Activated CD4-positive, alpha-beta T cell treated with anti-CD3 and anti-CD28 coated beads, Interleukin-2, amount 10 ng/mL, durations not matched to agents 24 days and 14 days (primary cell): ENCODE results near the gene DNMBP. TPM values are rescaled to one million over a fixed set of nuclear protein-coding genes. Genes with fewer than 3 reads are reported as not detected.

ENCODE experiments used
- DNase-seq: peaks from one replicate; pipeline ENCODE4 v3.0.0; 2022
- H3K27ac Mint-ChIP-seq: one replicate; pipeline ENCODE4 v1.8.0; 2022; ENCODE audit warnings: mild to moderate bottlenecking, mixed read lengths
- H3K27me3 Mint-ChIP-seq: one replicate; pipeline ENCODE4 v1.8.0; 2022; ENCODE audit warnings: mixed read lengths
- H3K36me3 Mint-ChIP-seq: one replicate; pipeline ENCODE4 v1.8.0; 2022; ENCODE audit warnings: low read depth, mild to moderate bottlenecking, mixed read lengths
- H3K4me1 Mint-ChIP-seq: one replicate; pipeline ENCODE4 v1.8.0; 2021; ENCODE audit warnings: mixed read lengths
- H3K4me3 Mint-ChIP-seq: one replicate; pipeline ENCODE4 v1.8.0; 2022; ENCODE audit warnings: mild to moderate bottlenecking, moderate library complexity, mixed read lengths
- H3K9me3 Mint-ChIP-seq: one replicate; pipeline ENCODE4 v1.8.0; 2021; ENCODE audit warnings: mixed read lengths
- intact Hi-C: fragments of 100-400 bp; cut with micrococcal nuclease; formaldehyde crosslinking; loops from one replicate; pipeline ENCODE4 v1.15.1; 2023
- total RNA-seq: library from RNA; stranded (reverse); gene quantifications from 2 replicates; pipeline ENCODE4 v1.2.3, GENCODE V29; 2022

Gene DNMBP
- total RNA-seq, 1 donor from 2014 or later = 1.3 TPM

- Mint-ChIP-seq H3K27me3 (peaks cover 12% of the 10 kb centered on the region), H3K36me3 (no peaks in the 10 kb centered on the region), H3K27ac (no peak overlapping the region), H3K4me3 (no peak overlapping the region), H3K4me1 (no peaks in the 10 kb centered on the region), H3K9me3 (no peaks in the 10 kb centered on the region)
- intact Hi-C loops = no loop called here
- DNase-seq = no peak
Measured at GRCh38 chr10:99855479-99856071, 154.2 kb downstream of the DNMBP start.

- intact Hi-C loops = no loop called here
- Mint-ChIP-seq H3K4me1 (no peaks in the 10 kb centered on the region), H3K27ac (no peak overlapping the region), H3K4me3 (no peak overlapping the region), H3K36me3 (no peaks in the 10 kb centered on the region), H3K27me3 (peaks cover 9% of the 10 kb centered on the region), H3K9me3 (no peaks in the 10 kb centered on the region)
- DNase-seq = no peak
Measured at GRCh38 chr10:99854860-99855259, 154.9 kb downstream of the DNMBP start.

- intact Hi-C loops = no loop called here
- no peak overlapping the region for H3K27ac Mint-ChIP-seq
- no peaks in the 10 kb centered on the region for H3K36me3 Mint-ChIP-seq
- no peaks in the 10 kb centered on the region for H3K9me3 Mint-ChIP-seq
- H3K27me3 Mint-ChIP-seq = peaks cover 6% of the 10 kb centered on the region
- DNase-seq = no peak
- no peak overlapping the region for H3K4me3 Mint-ChIP-seq
- no peaks in the 10 kb centered on the region for H3K4me1 Mint-ChIP-seq
Measured at GRCh38 chr10:99853655-99854054, 156.1 kb downstream of the DNMBP start.

GRCh38 chr10:99852481-99853213, 157.1 kb downstream of the DNMBP start:
- no peaks in the 10 kb centered on the region for H3K36me3 Mint-ChIP-seq
- peaks cover 5% of the 10 kb centered on the region for H3K27me3 Mint-ChIP-seq
- no peak overlapping the region for H3K27ac Mint-ChIP-seq
- no peaks in the 10 kb centered on the region for H3K4me1 Mint-ChIP-seq
- no peak overlapping the region for H3K4me3 Mint-ChIP-seq
- DNase-seq = no peak
- intact Hi-C loops = no loop called here
- H3K9me3 Mint-ChIP-seq = no peaks in the 10 kb centered on the region

GRCh38 chr10:99851825-99852224, 157.9 kb downstream of the DNMBP start:
- H3K27ac Mint-ChIP-seq = no peak overlapping the region
- peaks cover 4% of the 10 kb centered on the region for H3K27me3 Mint-ChIP-seq
- no peaks in the 10 kb centered on the region for H3K4me1 Mint-ChIP-seq
- no peak overlapping the region for H3K4me3 Mint-ChIP-seq
- intact Hi-C loops = no loop called here
- no peak for DNase-seq
- no peaks in the 10 kb centered on the region for H3K9me3 Mint-ChIP-seq
- no peaks in the 10 kb centered on the region for H3K36me3 Mint-ChIP-seq

GRCh38 chr10:99850767-99851340, 158.9 kb downstream of the DNMBP start:
- Mint-ChIP-seq H3K4me3 (no peak overlapping the region), H3K36me3 (no peaks in the 10 kb centered on the region), H3K27ac (no peak overlapping the region), H3K27me3 (peaks cover 4% of the 10 kb centered on the region), H3K4me1 (peaks cover 4% of the 10 kb centered on the region), H3K9me3 (no peaks in the 10 kb centered on the region)
- no peak for DNase-seq
- intact Hi-C loops = no loop called here

GRCh38 chr10:99850021-99850766, 159.6 kb downstream of the DNMBP start:
- H3K4me1 Mint-ChIP-seq = peaks cover 4% of the 10 kb centered on the region
- intact Hi-C loops = no loop called here
- H3K27me3 Mint-ChIP-seq = peaks cover 4% of the 10 kb centered on the region
- DNase-seq = peak; percentile 45
- no peak overlapping the region for H3K27ac Mint-ChIP-seq
- H3K4me3 Mint-ChIP-seq = no peak overlapping the region
- no peaks in the 10 kb centered on the region for H3K36me3 Mint-ChIP-seq
- no peaks in the 10 kb centered on the region for H3K9me3 Mint-ChIP-seq

GRCh38 chr10:99849536-99849935, 160.2 kb downstream of the DNMBP start:
- Mint-ChIP-seq H3K27ac (no peak overlapping the region), H3K9me3 (no peaks in the 10 kb centered on the region), H3K4me3 (no peak overlapping the region), H3K4me1 (peaks cover 4% of the 10 kb centered on the region), H3K27me3 (peaks cover 2% of the 10 kb centered on the region), H3K36me3 (no peaks in the 10 kb centered on the region)
- intact Hi-C loops = loop anchor here (10.0 kb wide), 1 partner anchor 335 kb away; the partner anchor contains the start of gene ERLIN1
- DNase-seq = no peak

- no peaks in the 10 kb centered on the region for H3K9me3 Mint-ChIP-seq
- intact Hi-C loops = loop anchor here (10.0 kb wide), 1 partner anchor 336 kb away; the partner anchor contains the start of gene ERLIN1
- H3K4me3 Mint-ChIP-seq = no peak overlapping the region
- peaks cover 4% of the 10 kb centered on the region for H3K4me1 Mint-ChIP-seq
- no peaks in the 10 kb centered on the region for H3K36me3 Mint-ChIP-seq
- H3K27ac Mint-ChIP-seq = no peak overlapping the region
- peaks cover 2% of the 10 kb centered on the region for H3K27me3 Mint-ChIP-seq
- DNase-seq = no peak
Measured at GRCh38 chr10:99849057-99849456, 160.7 kb downstream of the DNMBP start.

GRCh38 chr10:99845837-99846382, 163.8 kb downstream of the DNMBP start:
- Mint-ChIP-seq H3K27ac (no peak overlapping the region), H3K27me3 (no peaks in the 10 kb centered on the region)

GRCh38 chr10:99844433-99844955, 165.3 kb downstream of the DNMBP start:
- Mint-ChIP-seq H3K36me3 (no peaks in the 10 kb centered on the region), H3K4me1 (peaks cover 4% of the 10 kb centered on the region), H3K27ac (no peak overlapping the region), H3K27me3 (no peaks in the 10 kb centered on the region), H3K9me3 (no peaks in the 10 kb centered on the region), H3K4me3 (no peak overlapping the region)
- intact Hi-C loops = loop anchor here (10.0 kb wide), 1 partner anchor 340 kb away; the partner anchor contains the start of gene ERLIN1
- DNase-seq = no peak

More at GRCh38 chr10:99845837-99846382, 163.8 kb downstream of the DNMBP start:
- peak; percentile 92 for DNase-seq
- H3K9me3 Mint-ChIP-seq = no peaks in the 10 kb centered on the region
- peaks cover 4% of the 10 kb centered on the region for H3K4me1 Mint-ChIP-seq
- no peaks in the 10 kb centered on the region for H3K36me3 Mint-ChIP-seq
- peak overlapping the region; percentile 36 for H3K4me3 Mint-ChIP-seq
- intact Hi-C loops = loop anchor here (1.0 to 10.0 kb wide), 5 partner anchors 160 to 339 kb away; partner anchors contain the start of gene ERLIN1

- Mint-ChIP-seq H3K9me3 (no peaks in the 10 kb centered on the region), H3K36me3 (no peaks in the 10 kb centered on the region), H3K27ac (no peak overlapping the region), H3K4me1 (peaks cover 4% of the 10 kb centered on the region), H3K4me3 (no peak overlapping the region), H3K27me3 (no peaks in the 10 kb centered on the region)
- intact Hi-C loops = loop anchor here (10.0 kb wide), 1 partner anchor 341 kb away; the partner anchor contains the start of gene ERLIN1
- no peak for DNase-seq
Measured at GRCh38 chr10:99843310-99843709, 166.4 kb downstream of the DNMBP start.

GRCh38 chr10:99841746-99842145, 168.0 kb downstream of the DNMBP start:
- Mint-ChIP-seq H3K27ac (no peak overlapping the region), H3K4me1 (peaks cover 4% of the 10 kb centered on the region), H3K9me3 (no peaks in the 10 kb centered on the region), H3K27me3 (no peaks in the 10 kb centered on the region), H3K4me3 (no peak overlapping the region), H3K36me3 (no peaks in the 10 kb centered on the region)
- intact Hi-C loops = loop anchor here (10.0 kb wide), 1 partner anchor 343 kb away; the partner anchor contains the start of gene ERLIN1
- no peak for DNase-seq
